Measurements from ENCODE around the gene ZNF891.

DNA sequence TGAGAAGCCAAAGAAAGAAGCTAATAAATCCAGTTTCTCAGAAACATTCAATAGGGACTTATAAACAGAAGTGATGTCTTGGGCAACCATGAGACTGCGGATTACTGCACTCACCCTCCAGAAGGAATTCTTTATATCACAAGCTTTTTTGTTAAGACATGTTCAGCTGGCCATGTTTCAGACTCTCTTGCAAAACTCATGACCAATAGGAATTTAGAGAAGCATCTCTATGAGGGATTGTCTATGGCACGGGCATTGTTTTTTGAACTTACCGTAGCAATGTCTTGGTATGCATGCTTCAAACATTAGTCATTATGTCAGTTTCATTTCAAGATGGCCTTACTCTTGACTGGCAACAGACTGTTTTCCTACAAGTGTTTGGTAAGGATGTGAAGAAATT lies 35.7 kb upstream of the ZNF891 start:
- TF ChIP-seq, protein P1, sequence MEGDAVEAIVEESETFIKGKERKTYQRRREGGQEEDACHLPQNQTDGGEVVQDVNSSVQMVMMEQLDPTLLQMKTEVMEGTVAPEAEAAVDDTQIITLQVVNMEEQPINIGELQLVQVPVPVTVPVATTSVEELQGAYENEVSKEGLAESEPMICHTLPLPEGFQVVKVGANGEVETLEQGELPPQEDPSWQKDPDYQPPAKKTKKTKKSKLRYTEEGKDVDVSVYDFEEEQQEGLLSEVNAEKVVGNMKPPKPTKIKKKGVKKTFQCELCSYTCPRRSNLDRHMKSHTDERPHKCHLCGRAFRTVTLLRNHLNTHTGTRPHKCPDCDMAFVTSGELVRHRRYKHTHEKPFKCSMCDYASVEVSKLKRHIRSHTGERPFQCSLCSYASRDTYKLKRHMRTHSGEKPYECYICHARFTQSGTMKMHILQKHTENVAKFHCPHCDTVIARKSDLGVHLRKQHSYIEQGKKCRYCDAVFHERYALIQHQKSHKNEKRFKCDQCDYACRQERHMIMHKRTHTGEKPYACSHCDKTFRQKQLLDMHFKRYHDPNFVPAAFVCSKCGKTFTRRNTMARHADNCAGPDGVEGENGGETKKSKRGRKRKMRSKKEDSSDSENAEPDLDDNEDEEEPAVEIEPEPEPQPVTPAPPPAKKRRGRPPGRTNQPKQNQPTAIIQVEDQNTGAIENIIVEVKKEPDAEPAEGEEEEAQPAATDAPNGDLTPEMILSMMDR (conservative IDR thresholded peaks at IDR 0.05) = no peak
- TF ChIP-seq ZFX (IDR thresholded peaks at IDR 0.05) = no peak

Data from C4-2B (cell line).